Measurements from ENCODE around the gene AKT2.

AKT2 gene

GRCh38 chr19:40184273-40184672, 100.9 kb downstream of the AKT2 start:
- DNase-seq (ENCODE audit: low read depth), result no peak

Data from stimulated activated CD4-positive, alpha-beta T cell treated with anti-CD3 and anti-CD28 coated beads, Interleukin-2, amount 100 ng/mL, for 4 hours (primary cell).